AG09309 (cell line): ENCODE results near the gene KIDINS220.

Source experiments
- DNase-seq: peaks from one replicate; pipeline ENCODE4 v3.0.0-alpha.2; 2010; ENCODE audit warnings: low read depth
- H3K4me3 ChIP-seq: 2 replicates; pipeline ENCODE4 v1.5.1; 2011; ENCODE audit warnings: mild to moderate bottlenecking, low read depth, low read length, moderate library complexity; ENCODE audit not compliant: control insufficient read depth
- TF ChIP-seq, protein P1 (sequence below): IDR thresholded peaks from 2 replicates; pipeline ENCODE4 v1.5.1; 2011; ENCODE audit warnings: mild to moderate bottlenecking, low read depth, low read length, inconsistent platforms; ENCODE audit not compliant: insufficient read depth, control insufficient read depth; ENCODE audit errors: missing control alignments

KIDINS220 gene

DNA sequence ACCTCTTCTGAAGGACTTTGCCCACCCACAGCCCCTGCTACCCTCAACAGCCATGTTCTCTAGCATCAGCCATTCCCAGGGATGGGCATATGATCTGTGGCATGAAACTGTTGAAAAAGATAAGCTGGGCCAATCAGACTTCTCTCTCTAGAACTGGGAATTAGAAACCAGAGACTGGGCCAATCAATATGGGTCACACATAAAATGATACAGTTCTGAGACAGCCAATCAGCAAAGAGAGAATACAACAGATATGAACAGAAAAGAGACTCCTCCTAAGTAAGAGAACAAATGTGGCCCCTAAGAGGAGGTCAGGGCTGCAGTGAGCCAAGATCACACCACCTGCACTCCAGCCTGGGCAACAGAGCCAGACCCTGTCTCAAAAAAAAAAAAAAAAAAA is 2.1 kb downstream of the KIDINS220 start:
- DNase-seq: no peak
- TF ChIP-seq, protein P1, sequence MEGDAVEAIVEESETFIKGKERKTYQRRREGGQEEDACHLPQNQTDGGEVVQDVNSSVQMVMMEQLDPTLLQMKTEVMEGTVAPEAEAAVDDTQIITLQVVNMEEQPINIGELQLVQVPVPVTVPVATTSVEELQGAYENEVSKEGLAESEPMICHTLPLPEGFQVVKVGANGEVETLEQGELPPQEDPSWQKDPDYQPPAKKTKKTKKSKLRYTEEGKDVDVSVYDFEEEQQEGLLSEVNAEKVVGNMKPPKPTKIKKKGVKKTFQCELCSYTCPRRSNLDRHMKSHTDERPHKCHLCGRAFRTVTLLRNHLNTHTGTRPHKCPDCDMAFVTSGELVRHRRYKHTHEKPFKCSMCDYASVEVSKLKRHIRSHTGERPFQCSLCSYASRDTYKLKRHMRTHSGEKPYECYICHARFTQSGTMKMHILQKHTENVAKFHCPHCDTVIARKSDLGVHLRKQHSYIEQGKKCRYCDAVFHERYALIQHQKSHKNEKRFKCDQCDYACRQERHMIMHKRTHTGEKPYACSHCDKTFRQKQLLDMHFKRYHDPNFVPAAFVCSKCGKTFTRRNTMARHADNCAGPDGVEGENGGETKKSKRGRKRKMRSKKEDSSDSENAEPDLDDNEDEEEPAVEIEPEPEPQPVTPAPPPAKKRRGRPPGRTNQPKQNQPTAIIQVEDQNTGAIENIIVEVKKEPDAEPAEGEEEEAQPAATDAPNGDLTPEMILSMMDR: no peak
- no peak overlapping the region for H3K4me3 ChIP-seq

- H3K4me3 ChIP-seq: no peak overlapping the region
- TF ChIP-seq, protein P1: no peak
- DNase-seq: no peak
Observed at GRCh38 chr2:8833853-8834252, 3.6 kb downstream of the KIDINS220 start.

DNA sequence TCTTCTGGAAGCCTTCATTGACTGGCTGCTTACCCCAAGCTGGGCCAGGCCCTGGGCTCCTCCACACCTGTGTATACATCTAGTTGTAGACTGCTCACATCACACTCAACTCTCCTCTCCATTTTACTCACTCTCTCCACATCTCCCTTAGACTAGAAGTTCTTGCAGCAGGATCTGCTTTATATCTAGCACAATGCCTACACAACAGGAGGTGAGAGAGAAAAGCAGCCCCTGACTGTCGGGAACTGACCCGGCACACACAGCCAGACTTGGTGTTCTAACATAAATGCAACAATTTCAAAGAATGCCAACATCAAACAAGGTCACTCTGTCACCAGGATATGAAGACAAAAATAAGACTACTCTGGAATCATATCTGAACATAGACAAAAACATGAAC is 5.9 kb downstream of the KIDINS220 start:
- TF ChIP-seq, protein P1: no peak
- no peak overlapping the region for H3K4me3 ChIP-seq
- DNase-seq: no peak

DNA sequence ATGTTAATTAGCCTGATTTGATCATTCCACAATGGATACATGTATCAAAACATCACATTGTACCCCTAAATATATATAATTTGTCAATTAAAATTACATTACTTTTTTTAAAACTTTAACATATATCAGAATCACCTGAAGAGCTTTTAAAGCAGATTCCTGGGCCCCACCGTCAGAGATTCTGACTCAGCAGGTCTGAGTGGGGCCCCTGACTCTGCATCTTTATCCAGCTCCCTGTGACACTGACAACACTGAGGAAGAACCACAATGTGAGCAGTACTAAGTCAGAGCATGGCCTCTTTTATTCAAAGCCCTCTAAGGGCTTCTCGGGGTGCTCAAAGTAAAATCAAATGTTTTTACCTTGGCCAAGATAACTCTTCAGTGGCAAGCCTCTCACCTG is 9.7 kb downstream of the KIDINS220 start:
- DNase-seq: no peak
- TF ChIP-seq, protein P1: no peak
- no peak overlapping the region for H3K4me3 ChIP-seq

- no peak for DNase-seq
- H3K4me3 ChIP-seq: no peak overlapping the region
Observed at GRCh38 chr2:8822218-8822617, 15.2 kb downstream of the KIDINS220 start.

DNA sequence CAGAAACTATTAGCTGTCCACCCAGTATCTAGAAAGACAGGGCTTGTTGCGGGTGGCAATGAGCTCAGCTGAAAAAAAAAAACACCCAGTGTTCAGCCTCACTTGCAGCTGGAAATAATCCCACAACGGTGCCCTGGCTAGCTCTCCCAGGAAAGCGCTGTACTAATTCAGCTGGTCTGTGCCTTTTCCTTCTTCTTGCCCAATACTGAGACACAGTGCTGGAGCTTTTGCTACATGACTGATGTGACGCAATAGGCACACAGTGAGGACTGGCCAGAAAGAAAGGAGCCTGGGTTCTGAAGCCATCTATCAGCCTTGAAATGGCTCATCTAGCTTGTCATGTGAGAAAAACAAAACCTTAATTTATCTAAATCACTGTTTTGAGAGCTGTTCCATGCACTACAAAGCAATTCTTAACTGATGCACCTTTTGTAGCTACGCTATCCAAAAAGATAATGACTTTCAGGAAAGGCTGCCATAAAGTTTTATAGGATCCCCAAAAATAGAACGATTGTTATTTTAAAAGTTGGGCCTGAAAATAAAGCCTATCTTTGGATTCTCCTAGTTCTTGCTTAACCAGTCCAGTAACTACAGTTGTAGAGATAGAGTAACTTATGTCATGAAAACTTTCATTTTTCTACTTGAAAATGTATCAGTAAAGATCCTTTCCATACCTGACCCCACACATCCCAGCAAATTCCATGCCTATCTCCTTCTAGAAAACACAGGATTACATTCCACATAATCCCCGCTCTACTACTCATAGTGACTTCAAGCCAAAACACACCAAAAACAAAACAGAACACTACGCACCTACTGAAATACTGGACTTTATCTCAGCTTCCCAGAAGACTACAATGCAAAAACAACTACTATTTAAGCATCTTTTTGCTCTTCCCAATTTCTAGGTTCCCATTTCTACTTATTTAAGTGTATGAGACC is 15.9 kb downstream of the KIDINS220 start:
- TF ChIP-seq, protein P1: no peak
- H3K4me3 ChIP-seq: no peak overlapping the region
- peak; percentile 71 for DNase-seq

More at GRCh38 chr2:8822218-8822617, 15.2 kb downstream of the KIDINS220 start:
- TF ChIP-seq, protein P1: no peak

- no peak overlapping the region for H3K4me3 ChIP-seq
- TF ChIP-seq, protein P1: no peak
- no peak for DNase-seq
Observed at GRCh38 chr2:8819948-8820347, 17.5 kb downstream of the KIDINS220 start.
